GM21619 (cell line): Measurements from ENCODE around the gene GOLGA6L7.
"Not testable (repeated sequence)": the region's sequence is repeated elsewhere in the genome, so short reads cannot be mapped to it uniquely, and the experiment has no call there.

Experiments
- ATAC-seq: cut with Tn5 transposase; IDR thresholded peaks from one replicate; pipeline ENCODE4 v1.9.1; 2021; ENCODE audit not compliant: unreplicated experiment

Gene GOLGA6L7

DNA sequence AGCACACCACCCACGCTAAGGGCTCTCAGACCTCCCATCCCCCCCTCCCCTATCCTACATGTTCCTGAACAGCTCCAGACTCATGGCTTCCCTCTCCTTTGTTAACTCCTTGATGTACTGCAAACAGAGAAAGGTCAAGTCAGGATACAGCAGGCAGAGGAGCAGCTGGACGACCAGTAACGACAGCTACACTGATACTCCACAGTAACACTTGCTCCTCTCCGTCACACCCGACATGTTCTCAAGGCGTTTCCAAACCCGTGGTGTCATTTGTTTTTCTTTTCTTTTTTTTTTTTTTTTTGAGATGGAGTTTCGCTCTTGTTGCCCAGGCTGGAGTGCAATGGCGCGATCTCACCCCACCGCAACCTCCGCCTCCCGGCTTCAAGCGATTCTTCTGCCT, 4.3 kb downstream of the GOLGA6L7 start:
- ATAC-seq = not testable (repeated sequence)

DNA sequence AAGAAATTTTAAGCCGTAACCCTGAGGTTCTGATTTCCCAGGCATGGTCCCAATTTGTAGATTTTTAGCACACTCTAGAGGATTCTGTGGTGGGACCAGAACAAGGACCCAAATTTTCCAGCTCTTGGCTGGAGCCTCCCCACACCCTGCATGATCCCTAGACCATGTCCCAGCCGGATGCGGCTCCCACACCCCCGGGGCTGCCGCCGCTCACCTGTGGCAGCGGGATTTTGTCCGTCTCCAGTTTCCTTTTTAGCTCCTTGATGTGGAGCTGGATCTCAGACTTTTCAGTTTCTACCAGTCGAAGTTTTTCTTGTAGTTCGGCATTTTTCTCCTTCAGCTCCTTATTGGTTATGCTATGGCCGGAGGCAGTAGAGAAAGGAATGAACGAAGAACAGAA, 4.9 kb downstream of the GOLGA6L7 start:
- not testable (repeated sequence) for ATAC-seq

DNA sequence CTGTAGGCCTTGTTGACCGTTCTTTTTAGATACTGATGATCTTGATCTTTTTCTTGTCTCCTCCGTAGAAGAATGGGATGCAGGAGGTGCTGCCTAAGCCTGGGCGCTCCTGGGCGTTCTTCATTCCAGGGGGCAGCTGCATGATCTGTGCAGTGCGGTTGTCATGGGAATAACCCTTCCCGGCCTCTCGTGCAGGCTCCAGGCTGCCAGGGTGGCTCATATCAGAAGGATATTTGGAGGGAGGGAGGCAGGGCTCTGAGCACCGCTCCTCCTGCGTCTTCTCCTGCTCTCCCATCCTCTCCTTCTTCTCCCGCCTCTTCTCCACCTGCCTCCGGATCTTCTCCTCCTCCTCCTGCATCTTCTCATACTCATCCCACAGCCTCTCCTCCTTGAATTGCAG, 6.2 kb downstream of the GOLGA6L7 start:
- not testable (repeated sequence) for ATAC-seq

DNA sequence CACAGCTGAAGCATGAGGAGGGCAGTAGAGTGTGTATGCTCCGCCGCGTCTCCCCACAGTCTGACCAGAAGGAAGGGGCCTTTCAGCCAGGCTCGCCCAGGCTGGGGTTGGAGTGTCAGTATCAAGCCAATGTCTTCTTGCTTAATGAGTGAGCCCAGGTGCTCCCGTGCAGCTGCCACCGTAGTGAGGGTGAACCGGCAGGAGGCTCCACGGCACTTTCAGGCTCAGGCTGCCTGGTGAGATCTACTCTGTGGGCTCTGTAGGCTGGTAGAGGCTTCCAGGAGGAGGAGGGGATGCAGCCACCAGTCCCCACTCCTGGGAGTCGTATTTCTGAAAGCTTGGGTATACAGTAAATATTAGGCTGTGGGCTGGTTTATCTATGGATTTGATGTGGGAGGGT, 8.2 kb downstream of the GOLGA6L7 start:
- ATAC-seq = not testable (repeated sequence)

DNA sequence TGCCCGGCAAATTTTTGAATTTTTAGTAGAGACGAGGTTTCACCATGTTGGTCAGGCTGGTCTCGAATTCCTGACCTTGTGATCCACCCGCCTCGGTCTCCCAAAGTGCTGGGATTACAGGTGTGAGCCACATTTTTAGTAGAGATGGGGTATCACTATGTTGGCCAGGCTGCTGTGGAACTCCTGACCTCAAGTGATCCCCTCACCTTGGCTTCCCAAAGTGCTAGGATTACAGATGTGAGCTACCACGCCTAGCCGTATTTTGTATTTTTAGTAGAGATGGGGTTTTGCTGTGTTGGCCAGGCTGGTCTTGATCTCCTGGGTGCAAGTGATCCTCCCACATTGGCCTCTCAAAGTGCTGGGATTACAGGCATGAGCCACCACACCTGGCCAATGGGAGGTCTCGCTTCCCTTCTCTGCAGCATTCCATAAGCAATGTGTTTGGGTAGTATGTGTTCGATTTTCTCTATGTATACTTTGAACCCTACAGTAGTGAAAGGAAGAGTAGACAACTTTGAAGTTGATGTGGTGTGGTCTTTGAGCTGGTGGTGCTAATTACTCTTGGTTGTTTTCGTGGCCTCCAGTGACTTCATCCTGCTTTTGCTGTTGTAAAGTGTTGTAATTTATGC, 13.4 kb downstream of the GOLGA6L7 start:
- not testable (repeated sequence) for ATAC-seq

DNA sequence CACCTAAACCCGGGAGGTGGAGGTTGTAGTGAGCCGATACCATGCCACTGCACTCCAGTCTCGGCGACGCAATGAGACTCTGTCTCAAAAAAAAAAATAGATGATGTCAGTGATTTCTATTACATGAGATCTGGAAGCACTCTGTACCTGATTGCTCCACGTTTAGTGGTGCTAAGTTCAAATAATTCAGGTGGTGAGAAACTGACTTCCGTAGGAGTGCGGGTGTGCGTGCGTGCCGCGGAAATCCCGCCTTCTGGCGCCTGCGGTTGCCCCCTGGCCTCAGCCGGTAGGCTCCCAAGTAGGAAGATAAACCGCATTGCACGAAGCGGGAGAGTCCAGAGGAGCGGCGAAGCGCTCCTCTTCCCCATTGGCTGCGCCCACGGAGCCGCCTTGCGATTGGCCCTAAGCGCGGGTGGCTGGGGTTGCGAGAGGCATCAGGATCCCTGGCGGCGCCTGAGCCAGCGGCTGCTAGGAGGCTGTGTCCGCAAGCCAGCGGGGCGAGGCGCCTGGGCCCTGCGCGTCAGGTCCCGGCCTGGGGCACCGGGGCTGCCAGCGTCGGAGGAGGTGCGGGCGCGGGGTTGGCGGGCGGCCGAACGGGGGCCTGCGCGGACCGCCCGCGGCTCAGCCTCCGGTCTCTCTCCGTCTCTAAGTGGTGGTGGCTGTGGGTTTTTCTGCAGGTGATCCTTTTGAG, 16.4 kb downstream of the GOLGA6L7 start:
- ATAC-seq = not testable (repeated sequence)

DNA sequence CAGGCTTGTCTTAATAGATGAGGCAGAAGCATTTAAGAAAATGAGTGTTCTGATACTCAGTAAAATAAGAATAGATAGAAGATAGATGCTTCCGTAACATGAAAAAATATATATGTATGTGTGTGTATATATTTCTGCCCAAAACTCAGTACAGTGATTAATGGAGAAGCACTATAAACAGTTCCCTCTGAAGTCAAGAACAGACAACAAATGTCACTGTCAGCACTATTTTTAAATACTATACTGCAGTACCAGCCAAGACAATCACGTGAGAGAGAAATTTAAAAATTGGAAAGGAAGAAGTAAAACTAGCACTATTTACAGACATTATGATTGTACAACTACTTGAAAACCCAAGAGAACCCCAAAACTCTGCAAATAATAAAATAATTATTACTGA, 27.0 kb downstream of the GOLGA6L7 start:
- not testable (repeated sequence) for ATAC-seq

DNA sequence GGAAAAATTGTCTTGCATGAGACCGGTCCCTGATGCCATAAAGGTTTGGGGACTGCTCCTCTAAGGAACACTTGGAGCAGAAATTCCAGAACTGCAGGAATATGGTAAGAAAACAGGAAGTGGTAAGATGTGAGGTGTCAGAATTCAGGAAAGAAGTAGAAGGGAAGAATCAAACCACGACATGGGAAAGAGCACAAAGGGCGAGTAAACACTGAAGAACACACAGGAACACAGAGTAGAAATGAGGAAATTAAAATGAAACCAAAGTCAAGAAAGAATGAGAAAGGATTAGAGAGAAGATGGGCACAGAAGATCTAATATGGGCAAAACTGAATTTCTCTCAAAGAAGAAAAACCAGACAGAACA, 28.5 kb downstream of the GOLGA6L7 start:
- ATAC-seq = not testable (repeated sequence)

DNA sequence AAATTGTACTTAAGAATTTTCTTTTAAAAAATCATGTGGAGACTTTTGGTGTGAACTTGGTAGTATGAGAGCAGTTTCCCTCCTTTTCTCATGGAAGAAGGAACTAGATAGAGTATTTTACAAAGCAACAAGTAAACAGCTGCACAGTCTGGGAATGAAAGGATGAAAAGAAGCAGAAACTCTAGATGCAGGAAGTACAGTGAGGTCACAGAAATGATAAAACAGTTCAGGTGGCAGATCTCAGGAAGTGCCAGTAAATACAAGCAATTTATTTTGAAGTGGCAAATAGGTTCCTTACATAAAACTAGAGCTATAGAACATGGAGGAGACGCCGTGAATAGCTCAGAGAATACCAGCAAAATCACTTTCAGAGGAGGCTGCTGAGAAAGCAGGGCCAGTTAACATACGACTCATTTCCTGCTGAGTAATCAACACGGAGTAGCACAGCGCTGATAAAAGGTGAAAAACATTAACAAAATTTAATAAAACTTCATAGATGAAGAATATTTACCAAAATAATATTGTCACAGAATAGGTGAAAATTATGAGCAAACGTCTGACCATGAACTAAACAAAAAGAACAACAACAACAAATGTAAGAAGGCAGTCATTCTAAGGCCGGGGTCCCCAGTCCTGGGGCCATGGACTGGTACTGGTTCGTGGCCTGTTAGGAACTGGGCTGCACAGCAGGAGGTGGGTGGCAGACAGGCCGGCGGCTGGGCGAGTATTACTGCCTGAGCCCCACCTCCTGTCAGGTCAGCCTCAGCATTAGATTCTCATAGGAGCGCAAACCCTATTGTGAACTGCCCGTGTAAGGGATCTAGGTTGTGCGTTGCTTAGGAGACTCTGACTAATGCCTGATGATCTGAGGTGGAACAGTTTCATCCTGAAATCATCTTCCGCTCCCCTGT, 29.2 kb downstream of the GOLGA6L7 start:
- ATAC-seq = not testable (repeated sequence)

DNA sequence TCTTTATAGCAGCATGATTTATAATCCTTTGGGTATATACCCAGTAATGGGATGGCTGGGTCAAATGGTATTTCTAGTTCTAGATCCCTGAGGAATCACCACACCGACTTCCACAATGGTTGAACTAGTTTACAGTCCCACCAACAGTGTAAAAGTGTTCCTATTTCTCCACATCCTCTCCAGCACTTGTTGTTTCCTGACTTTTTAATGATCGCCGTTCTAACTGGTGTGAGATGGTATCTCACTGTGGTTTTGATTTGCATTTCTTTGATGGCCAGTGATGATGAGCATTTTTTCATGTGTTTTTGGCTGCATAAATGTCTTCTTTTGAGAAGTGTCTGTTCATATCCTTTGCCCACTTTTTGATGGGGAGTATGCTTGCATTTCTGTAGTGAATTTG, 30.3 kb downstream of the GOLGA6L7 start:
- not testable (repeated sequence) for ATAC-seq

DNA sequence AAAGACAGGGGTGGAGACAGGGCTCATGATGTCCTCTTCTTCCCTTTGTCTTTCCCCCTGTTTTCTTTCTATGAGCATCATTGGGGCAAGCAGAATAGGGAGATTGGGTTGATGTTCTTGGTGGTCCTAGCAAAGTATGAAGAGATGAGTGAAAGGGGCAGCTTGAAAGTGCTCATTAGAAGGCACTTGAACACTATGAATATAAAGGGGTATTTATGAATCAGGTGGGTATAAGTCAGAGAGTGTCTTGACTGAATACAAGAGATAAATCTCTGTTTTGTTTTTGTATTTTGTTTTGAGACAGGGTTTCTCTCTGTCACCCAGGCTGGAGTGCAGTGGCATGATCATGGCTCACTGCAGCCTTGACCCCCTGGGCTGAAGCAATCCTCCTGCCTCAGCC, 34.4 kb downstream of the GOLGA6L7 start:
- not testable (repeated sequence) for ATAC-seq

DNA sequence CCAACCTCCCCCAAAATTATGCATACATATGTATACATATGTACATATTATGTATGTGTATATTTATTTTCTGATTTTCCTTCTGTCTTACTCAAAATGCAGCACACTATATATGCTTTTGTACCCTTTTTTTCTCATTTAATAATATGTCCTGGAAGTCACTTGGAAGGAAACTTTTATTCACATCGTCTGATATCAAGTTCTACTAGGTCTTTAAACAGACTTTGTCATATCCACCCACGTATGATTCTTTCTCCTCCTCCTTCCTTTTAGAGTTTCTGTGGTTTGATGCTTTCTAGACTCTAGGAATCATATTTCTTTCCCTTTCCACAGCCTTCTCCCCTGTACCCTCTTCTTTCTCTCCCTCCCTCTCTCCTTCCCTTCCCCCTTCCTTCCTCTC, 35.1 kb downstream of the GOLGA6L7 start:
- not testable (repeated sequence) for ATAC-seq

DNA sequence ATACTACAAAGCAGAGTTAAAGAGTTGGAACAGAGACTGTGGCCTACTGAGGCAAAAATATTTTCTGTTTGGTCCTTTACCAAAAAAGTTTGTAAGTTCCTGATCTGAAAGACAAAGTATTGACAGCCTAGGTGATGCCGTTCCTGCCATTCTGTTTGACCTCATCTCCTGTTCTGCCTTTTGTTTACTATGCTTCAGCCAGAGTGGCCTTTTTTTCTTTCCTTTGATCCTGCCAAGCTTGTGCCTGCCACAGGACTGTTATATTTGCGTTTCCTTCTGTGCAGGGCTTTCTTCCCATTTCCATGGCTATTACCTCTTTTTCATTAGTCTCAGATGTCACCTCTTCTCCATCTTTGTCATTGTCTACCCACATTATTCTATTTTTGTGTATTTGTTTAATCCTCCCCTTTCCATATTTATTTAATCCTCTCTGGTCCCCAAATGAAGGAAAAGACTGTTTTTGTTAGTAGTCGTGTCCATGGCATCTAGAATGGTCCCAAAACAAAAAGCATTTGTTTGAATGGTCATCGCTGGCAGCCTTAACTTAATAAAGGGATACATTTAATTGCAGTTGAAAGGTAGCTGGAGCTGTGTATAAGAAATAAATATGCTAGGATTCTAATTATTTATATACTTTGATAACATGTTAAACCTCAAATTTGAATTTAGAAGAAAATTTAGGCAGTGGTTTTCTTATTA, 36.4 kb downstream of the GOLGA6L7 start:
- not testable (repeated sequence) for ATAC-seq

DNA sequence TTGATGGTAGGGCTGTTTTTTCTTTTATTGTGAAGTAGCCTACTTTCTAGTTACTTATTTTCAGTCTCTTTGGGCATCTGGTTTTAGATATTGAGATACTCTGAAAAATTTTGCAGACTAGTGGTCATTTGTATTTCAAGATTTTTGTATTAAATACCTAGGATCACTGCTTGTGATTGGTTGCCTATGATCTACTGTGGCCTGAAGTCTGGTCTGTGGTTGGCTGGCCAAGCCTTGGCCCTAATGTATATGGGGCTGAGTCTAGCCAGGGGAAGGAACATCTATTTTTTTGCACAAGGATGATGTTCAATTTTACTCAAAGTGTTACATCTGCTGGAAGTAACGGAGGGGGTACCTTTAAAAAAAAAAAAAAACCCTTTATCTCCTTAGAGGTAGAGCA, 38.0 kb downstream of the GOLGA6L7 start:
- not testable (repeated sequence) for ATAC-seq

DNA sequence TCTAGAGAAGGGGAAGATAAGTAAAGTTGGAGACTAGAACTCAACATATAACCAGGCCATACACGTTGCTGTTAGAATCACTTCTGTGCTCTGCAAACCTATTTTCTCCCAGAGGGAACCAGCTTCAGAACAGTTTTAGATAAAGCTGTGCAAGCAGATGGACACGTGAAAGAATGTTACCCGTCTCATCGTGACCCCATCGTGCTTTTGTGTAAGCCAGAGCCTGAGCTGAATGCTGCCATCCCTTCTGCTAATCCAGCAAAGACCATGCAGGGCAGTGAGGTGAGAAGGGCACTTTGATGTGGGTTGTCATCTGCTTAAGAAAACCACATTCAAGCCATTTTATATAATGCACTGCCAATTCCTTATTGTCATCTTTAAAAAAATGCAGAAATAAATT, 40.3 kb downstream of the GOLGA6L7 start:
- ATAC-seq = not testable (repeated sequence)

DNA sequence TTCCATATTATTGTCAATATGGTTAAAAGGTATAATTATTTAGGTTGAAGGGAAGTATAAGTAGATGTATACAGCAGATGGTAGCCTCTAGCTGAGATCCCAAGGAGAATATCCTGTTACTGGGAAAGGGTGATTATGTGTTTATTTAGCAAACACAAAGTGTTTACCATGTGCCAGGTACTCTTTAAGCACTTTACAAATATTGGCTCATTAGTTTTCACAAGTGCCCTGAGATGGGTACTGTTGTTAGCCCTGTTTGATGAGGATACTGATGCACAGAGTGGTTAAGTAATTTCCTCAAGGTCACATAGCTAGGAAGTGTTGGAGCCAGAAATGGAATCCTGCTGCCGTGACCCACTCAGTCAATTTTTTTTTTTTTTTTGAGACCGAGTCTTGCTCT, 48.1 kb downstream of the GOLGA6L7 start:
- not testable (repeated sequence) for ATAC-seq

DNA sequence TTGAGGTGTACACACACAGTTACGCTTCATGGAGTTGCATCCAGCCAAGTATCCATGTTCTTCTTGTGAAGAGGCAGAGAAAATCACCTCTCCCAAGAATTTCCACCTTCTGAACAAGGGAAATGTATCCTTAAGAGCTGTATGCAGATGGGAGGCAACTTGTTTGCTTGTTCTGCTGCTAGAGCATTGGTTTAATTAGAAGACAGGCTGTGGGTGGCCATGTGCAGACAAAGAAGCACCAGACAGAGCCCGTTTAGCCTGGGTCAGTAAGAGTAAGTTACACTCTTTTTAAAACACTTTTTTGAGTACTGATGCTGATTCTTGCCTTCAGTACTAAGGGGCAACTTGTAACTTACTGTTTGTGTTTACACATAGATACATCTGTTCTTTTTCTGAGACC, 50.2 kb downstream of the GOLGA6L7 start:
- not testable (repeated sequence) for ATAC-seq

DNA sequence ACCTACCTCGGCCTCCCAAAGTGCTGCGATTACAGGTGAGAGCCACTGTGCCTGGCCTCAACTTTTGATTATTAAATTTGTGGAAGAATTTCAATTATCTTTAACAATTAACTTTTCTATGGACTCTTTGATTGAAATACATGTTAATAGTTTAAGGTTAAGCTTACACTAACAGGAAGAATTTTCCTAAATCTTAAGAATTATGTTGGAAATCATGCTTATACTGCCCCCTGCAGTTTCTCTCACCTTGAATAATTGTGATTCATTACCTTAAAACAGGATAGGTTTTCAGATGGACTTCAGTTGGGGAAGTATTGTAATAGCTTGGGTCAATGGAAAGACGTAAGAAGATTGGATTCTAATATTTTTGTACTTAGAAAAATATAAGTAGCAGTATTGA, 54.2 kb downstream of the GOLGA6L7 start:
- ATAC-seq = not testable (repeated sequence)
